ENCODE measurements around the gene ATP1A1.

ATP1A1 gene

GRCh38 chr1:116371752-116372151 is 1.3 kb upstream of the ATP1A1 start:
- Mint-ChIP-seq H3K9me3 (no peaks in the 10 kb centered on the region), H3K36me3 (peaks cover 1% of the 10 kb centered on the region), H3K4me1 (peaks cover 24% of the 10 kb centered on the region), H3K27ac (no peak overlapping the region), H3K4me3 (peak overlapping the region; percentile 99), H3K27me3 (peaks cover 5% of the 10 kb centered on the region)
- DNase-seq (ENCODE audit: low spot score in 2 of 2) (no peak), ATAC-seq (ENCODE audit: low read depth) (no peak)

GRCh38 chr1:116372191-116372590 is 853 bp upstream of the ATP1A1 start:
- DNase-seq (ENCODE audit: low spot score in 2 of 2) (peak in 1 of 2 donors; percentile 26), ATAC-seq (ENCODE audit: low read depth) (no peak)
- peak overlapping the region; percentile 99 for H3K4me3 Mint-ChIP-seq
- H3K36me3 Mint-ChIP-seq, result peaks cover 1% of the 10 kb centered on the region
- H3K4me1 Mint-ChIP-seq, result peaks cover 27% of the 10 kb centered on the region
- peak overlapping the region; percentile 94 for H3K27ac Mint-ChIP-seq
- peaks cover 4% of the 10 kb centered on the region for H3K27me3 Mint-ChIP-seq
- H3K9me3 Mint-ChIP-seq, result no peaks in the 10 kb centered on the region

DNA sequence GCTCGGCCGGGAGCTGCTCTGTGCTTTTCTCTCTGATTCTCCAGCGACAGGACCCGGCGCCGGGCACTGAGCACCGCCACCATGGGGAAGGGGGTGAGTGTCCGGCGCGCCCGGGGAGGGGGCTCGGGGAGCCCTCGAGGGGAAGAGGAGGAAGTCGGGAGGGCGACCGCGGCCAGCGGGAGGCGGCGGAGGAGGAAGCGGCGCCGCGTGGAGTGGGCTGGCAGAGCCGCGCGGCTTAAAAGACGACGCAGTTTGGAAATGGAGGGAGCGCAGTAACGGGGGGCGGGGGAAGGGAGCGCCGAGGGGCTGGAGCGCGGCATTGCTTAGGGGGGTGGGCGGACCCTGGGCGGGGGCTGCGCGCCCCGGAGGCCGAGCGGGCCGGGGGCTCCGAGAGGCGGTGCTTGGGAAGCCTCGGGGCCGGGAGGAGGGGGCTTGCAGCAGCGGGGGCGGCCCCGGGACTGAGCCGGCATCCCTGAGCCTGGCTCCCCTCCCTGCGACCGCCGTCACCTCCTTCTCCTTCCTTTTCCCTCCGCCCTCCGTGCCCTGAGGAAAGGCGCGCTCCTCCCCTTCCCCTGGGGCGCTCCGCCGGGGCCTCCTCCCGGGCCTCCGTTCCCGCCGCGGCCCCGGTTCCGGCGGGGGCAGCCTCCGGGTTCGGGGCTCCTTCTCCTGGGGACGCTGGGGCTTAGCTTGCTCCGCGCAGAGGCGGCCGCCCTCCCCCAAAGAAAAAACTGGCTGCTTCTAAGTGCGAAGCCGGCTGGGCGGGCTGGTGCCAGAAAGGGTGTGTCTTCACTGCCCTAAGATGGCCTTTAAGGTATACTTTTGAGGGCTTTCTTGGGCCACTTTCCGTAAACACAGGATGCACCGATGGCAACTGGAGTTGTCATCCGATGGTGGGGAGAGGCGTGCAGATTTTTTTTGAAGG is 648 bp downstream of the ATP1A1 start:
- Mint-ChIP-seq H3K27me3 (peaks cover 2% of the 10 kb centered on the region), H3K4me3 (peak overlapping the region; percentile 99), H3K9me3 (no peaks in the 10 kb centered on the region), H3K4me1 (peaks cover 42% of the 10 kb centered on the region), H3K36me3 (peaks cover 1% of the 10 kb centered on the region), H3K27ac (peak overlapping the region; percentile 94)
- DNase-seq (ENCODE audit: low spot score in 2 of 2) (peak; percentile 46 to 59), ATAC-seq (ENCODE audit: low read depth) (peak; percentile 14)

- Mint-ChIP-seq H3K27me3 (peaks cover 2% of the 10 kb centered on the region), H3K36me3 (peaks cover 1% of the 10 kb centered on the region), H3K9me3 (no peaks in the 10 kb centered on the region), H3K4me3 (peak overlapping the region; percentile 92), H3K4me1 (peaks cover 47% of the 10 kb centered on the region), H3K27ac (peak overlapping the region; percentile 94)
- DNase-seq (ENCODE audit: low spot score in 2 of 2) (no peak), ATAC-seq (ENCODE audit: low read depth) (no peak)
Observed at GRCh38 chr1:116374353-116375147, 1.5 kb downstream of the ATP1A1 start.

- H3K4me3 Mint-ChIP-seq, result peak overlapping the region; percentile 92
- ATAC-seq (ENCODE audit: low read depth) (no peak), DNase-seq (ENCODE audit: low spot score in 2 of 2) (no peak)
- peak overlapping the region; percentile 94 for H3K27ac Mint-ChIP-seq
- no peaks in the 10 kb centered on the region for H3K27me3 Mint-ChIP-seq
- H3K36me3 Mint-ChIP-seq, result peaks cover 1% of the 10 kb centered on the region
- no peaks in the 10 kb centered on the region for H3K9me3 Mint-ChIP-seq
- H3K4me1 Mint-ChIP-seq, result peaks cover 49% of the 10 kb centered on the region
Observed at GRCh38 chr1:116375148-116375886, 2.3 kb downstream of the ATP1A1 start.

- peak overlapping the region; percentile 94 for H3K27ac Mint-ChIP-seq
- ATAC-seq (ENCODE audit: low read depth), result no peak
Observed at GRCh38 chr1:116375887-116376728, 3.1 kb downstream of the ATP1A1 start.

GRCh38 chr1:116376729-116377086 is 3.7 kb downstream of the ATP1A1 start:
- DNase-seq (ENCODE audit: low spot score in 2 of 2) (no peak), ATAC-seq (ENCODE audit: low read depth) (no peak)
- peaks cover 57% of the 10 kb centered on the region for H3K4me1 Mint-ChIP-seq
- peak overlapping the region; percentile 94 for H3K27ac Mint-ChIP-seq
- H3K9me3 Mint-ChIP-seq, result no peaks in the 10 kb centered on the region
- H3K27me3 Mint-ChIP-seq, result no peaks in the 10 kb centered on the region
- H3K36me3 Mint-ChIP-seq, result peaks cover 1% of the 10 kb centered on the region
- H3K4me3 Mint-ChIP-seq, result peak overlapping the region; percentile 92

More at GRCh38 chr1:116375887-116376728, 3.1 kb downstream of the ATP1A1 start:
- peak overlapping the region; percentile 92 for H3K4me3 Mint-ChIP-seq
- H3K9me3 Mint-ChIP-seq, result no peaks in the 10 kb centered on the region
- H3K4me1 Mint-ChIP-seq, result peaks cover 56% of the 10 kb centered on the region
- H3K36me3 Mint-ChIP-seq, result peaks cover 1% of the 10 kb centered on the region
- no peak for DNase-seq (ENCODE audit: low spot score in 2 of 2)
- no peaks in the 10 kb centered on the region for H3K27me3 Mint-ChIP-seq

GRCh38 chr1:116377541-116378529 is 4.8 kb downstream of the ATP1A1 start:
- Mint-ChIP-seq H3K27ac (peak overlapping the region; percentile 94), H3K9me3 (no peaks in the 10 kb centered on the region), H3K27me3 (no peaks in the 10 kb centered on the region), H3K36me3 (peaks cover 1% of the 10 kb centered on the region), H3K4me3 (peak overlapping the region; percentile 82), H3K4me1 (peaks cover 63% of the 10 kb centered on the region)
- DNase-seq (ENCODE audit: low spot score in 2 of 2) (peak; percentile 45 to 46), ATAC-seq (ENCODE audit: low read depth) (peak; percentile 63)

- no peaks in the 10 kb centered on the region for H3K9me3 Mint-ChIP-seq
- ATAC-seq (ENCODE audit: low read depth), result no peak
- no peaks in the 10 kb centered on the region for H3K36me3 Mint-ChIP-seq
- H3K27me3 Mint-ChIP-seq, result no peaks in the 10 kb centered on the region
- peak overlapping the region; percentile 94 for H3K27ac Mint-ChIP-seq
- no peak for DNase-seq (ENCODE audit: low spot score in 2 of 2)
- no peak overlapping the region for H3K4me3 Mint-ChIP-seq
- peaks cover 65% of the 10 kb centered on the region for H3K4me1 Mint-ChIP-seq
Observed at GRCh38 chr1:116379057-116379630, 6.1 kb downstream of the ATP1A1 start.

- no peaks in the 10 kb centered on the region for H3K27me3 Mint-ChIP-seq
- H3K9me3 Mint-ChIP-seq, result no peaks in the 10 kb centered on the region
- DNase-seq (ENCODE audit: low spot score in 2 of 2) (no peak), ATAC-seq (ENCODE audit: low read depth) (no peak)
- H3K4me3 Mint-ChIP-seq, result no peak overlapping the region
- peaks cover 58% of the 10 kb centered on the region for H3K4me1 Mint-ChIP-seq
- no peaks in the 10 kb centered on the region for H3K36me3 Mint-ChIP-seq
- H3K27ac Mint-ChIP-seq, result peak overlapping the region; percentile 94
Observed at GRCh38 chr1:116379674-116380498, 6.8 kb downstream of the ATP1A1 start.

- H3K4me1 Mint-ChIP-seq, result peaks cover 51% of the 10 kb centered on the region
- H3K9me3 Mint-ChIP-seq, result no peaks in the 10 kb centered on the region
- DNase-seq (ENCODE audit: low spot score in 2 of 2) (peak in 1 of 2 donors; percentile 33), ATAC-seq (ENCODE audit: low read depth) (peak; percentile 23)
- H3K27ac Mint-ChIP-seq, result peak overlapping the region; percentile 94
- no peaks in the 10 kb centered on the region for H3K27me3 Mint-ChIP-seq
- peak overlapping the region; percentile 27 for H3K4me3 Mint-ChIP-seq
- peaks cover 3% of the 10 kb centered on the region for H3K36me3 Mint-ChIP-seq
Observed at GRCh38 chr1:116380499-116381242, 7.6 kb downstream of the ATP1A1 start.

All from memory B cell (primary cell).